Endothelial cell of umbilical vein (primary cell): Measurements from ENCODE around the gene LRRC7. TPM values are rescaled to one million over a fixed set of nuclear protein-coding genes. Genes with fewer than 3 reads are reported as not detected.

Experiments
- BruUV-seq: library from RNA; stranded (reverse); fragments of 400-500 nt; replicated peaks from 2 replicates; lab custom pipeline; 2021; lab: Mats Ljungman, UMichigan
- CTCF ChIA-PET: fragments of 300-600, 350-600 bp; sonication (Branson Sonifier 250); formaldehyde crosslinking; loops from one replicate; lab custom pipeline; 2021; ENCODE audit warnings: antibody characterized with exemption, inconsistent platforms; lab: Charles Lee
- POLR2A ChIA-PET: fragments of 300-600, 350-600 bp; sonication (Branson Sonifier 250); formaldehyde crosslinking; loops from one replicate; lab custom pipeline; 2021; ENCODE audit warnings: antibody characterized with exemption, inconsistent platforms; lab: Charles Lee
- DNase-seq: peaks from one replicate; pipeline ENCODE4 v3.0.0-alpha.2; 2011; ENCODE audit warnings: low read depth, low spot score
- FAIRE-seq: peaks from 2 replicates; lab custom pipeline; 2011; peaks lifted over from hg19 to GRCh38; lab: Jason Lieb, UNC
- H2AFZ ChIP-seq: 2 replicates; pipeline ENCODE4 v1.6.0; 2012; ENCODE audit warnings: low read depth, low read length, control low read depth, inconsistent platforms
- H3K27ac ChIP-seq: 2 replicates; pipeline ENCODE4 v1.5.1; 2011; ENCODE audit warnings: low read depth, mild to moderate bottlenecking, control low read depth, low read length, moderate library complexity; ENCODE audit not compliant: insufficient read depth
- H3K27me3 ChIP-seq, 2 experiments: 2 replicates each; pipeline versions ENCODE4 v1.6.0 to v1.6.1; 2011; ENCODE audit warnings: low read length in 2 of 2, mixed read lengths in 1 of 2; ENCODE audit not compliant: control insufficient read depth in 2 of 2, insufficient read depth in 2 of 2
- H3K36me3 ChIP-seq, 2 experiments: 2 replicates in 1 of 2; 3 replicates in 1 of 2; pipeline ENCODE4 v1.5.1; 2011; ENCODE audit warnings: low read length in 2 of 2, mild to moderate bottlenecking in 1 of 2, moderate library complexity in 1 of 2; ENCODE audit not compliant: control insufficient read depth in 2 of 2, insufficient read depth in 2 of 2; ENCODE audit errors: extremely low read depth in 1 of 2
- H3K4me1 ChIP-seq: 3 replicates; pipeline ENCODE4 v1.5.1; 2011; ENCODE audit warnings: mild to moderate bottlenecking, low read length; ENCODE audit not compliant: control insufficient read depth, insufficient read depth; ENCODE audit errors: extremely low read depth
- H3K4me2 ChIP-seq: 2 replicates; pipeline ENCODE4 v1.6.1; 2011; ENCODE audit warnings: low read length, control low read depth, mixed read lengths; ENCODE audit not compliant: insufficient read depth
- H3K4me3 ChIP-seq, 3 experiments: fragments of 200-600 bp in 1 of 3; sonication (generic), shearing (Covaris generic) in 1 of 3; replicated peaks in 1 of 3; 2 replicates each; pipeline ENCODE4 v1.5.1; 2011 to 2016; ENCODE audit warnings: control low read depth in 3 of 3, low read length in 3 of 3, mild to moderate bottlenecking in 2 of 3, inconsistent platforms in 1 of 3, low read depth in 1 of 3, moderate library complexity in 1 of 3; ENCODE audit not compliant: insufficient read depth in 1 of 3
- H3K79me2 ChIP-seq: 2 replicates; pipeline ENCODE4 v1.6.0; 2012; ENCODE audit warnings: low read length, inconsistent platforms; ENCODE audit not compliant: control insufficient read depth, insufficient read depth
- H3K9ac ChIP-seq: replicated peaks from 2 replicates; pipeline ENCODE3; 2011; ENCODE audit warnings: low read length, control low read depth; ENCODE audit not compliant: insufficient read depth; ENCODE audit errors: extremely low read depth
- H3K9me1 ChIP-seq: replicated peaks from 3 replicates; pipeline ENCODE4 v1.6.0; 2011; ENCODE audit warnings: mild to moderate bottlenecking, low read length; ENCODE audit not compliant: control insufficient read depth, insufficient read depth; ENCODE audit errors: extremely low read depth
- H3K9me3 ChIP-seq: replicated peaks from 2 replicates; pipeline ENCODE4 v1.5.1; 2012; ENCODE audit warnings: low read length, inconsistent platforms; ENCODE audit not compliant: control insufficient read depth, insufficient read depth
- H4K20me1 ChIP-seq: replicated peaks from 2 replicates; pipeline ENCODE3; 2011; ENCODE audit warnings: mild to moderate bottlenecking, low read length; ENCODE audit not compliant: control insufficient read depth, insufficient read depth; ENCODE audit errors: extremely low read depth
- EZH2 ChIP-seq: IDR thresholded peaks from 2 replicates; pipeline ENCODE4 v1.6.1; 2012; ENCODE audit warnings: borderline replicate concordance, low read depth, mild to moderate bottlenecking, moderate library complexity, low read length, inconsistent platforms; ENCODE audit not compliant: severe bottlenecking
- FOS ChIP-seq: IDR thresholded peaks from 2 replicates; pipeline ENCODE4 v1.6.1; 2011; ENCODE audit warnings: mild to moderate bottlenecking, low read length, moderate library complexity, borderline replicate concordance; ENCODE audit not compliant: insufficient read depth
- GATA2 ChIP-seq: IDR thresholded peaks from 2 replicates; pipeline ENCODE4 v1.7.0; 2011; ENCODE audit warnings: low read depth, mild to moderate bottlenecking, moderate library complexity, mixed read lengths, low read length; ENCODE audit not compliant: insufficient read length, insufficient read depth
- JUN ChIP-seq: IDR thresholded peaks from 2 replicates; pipeline ENCODE4 v1.6.1; 2011; ENCODE audit warnings: borderline replicate concordance, low read depth; ENCODE audit not compliant: insufficient read length, insufficient read depth
- MAX ChIP-seq: IDR thresholded peaks from 2 replicates; pipeline ENCODE4 v1.6.1; 2011; ENCODE audit not compliant: insufficient read depth, insufficient read length
- MYC ChIP-seq: IDR thresholded peaks from one replicate; pipeline ENCODE4 v1.6.1; 2011; ENCODE audit warnings: mild to moderate bottlenecking, low read depth, low read length
- POLR2A ChIP-seq: IDR thresholded peaks from 2 replicates; pipeline ENCODE4 v1.6.1; 2012; ENCODE audit warnings: low read depth, mild to moderate bottlenecking, control low read depth, low read length
- POLR2AphosphoS5 ChIP-seq: IDR thresholded peaks from 2 replicates; pipeline ENCODE4 v1.6.1; 2012; ENCODE audit warnings: low read depth, mild to moderate bottlenecking, control low read depth, low read length, moderate library complexity; ENCODE audit not compliant: insufficient read depth
- dilution Hi-C: fragments of 300-500 bp; cut with MboI; formaldehyde crosslinking; loops from one replicate; pipeline ENCODE4 v1.15.0; 2019; ENCODE audit warnings: low sequenced_read_pairs; ENCODE audit not compliant: extremely low pct_ligation_motif_present
- intact Hi-C: fragments of 100-400 bp; cut with micrococcal nuclease; formaldehyde crosslinking; loops from one replicate; pipeline ENCODE4 v1.10.0; 2022
- polyA plus RNA-seq, 4 experiments: library from polyadenylated mRNA; depleted of rRNA in 3 of 4; stranded (reverse) in 3 of 4; unstranded in 1 of 4; fragments of >200 nt; gene quantifications; 2 replicates each; pipeline versions ENCODE4 v1.2.1 to v1.2.3, GENCODE V29; 2011 to 2012; ENCODE audit warnings: missing spikeins in 1 of 4
- total RNA-seq: library from RNA; stranded (reverse); gene quantifications from 2 replicates; pipeline ENCODE4 v1.2.3, GENCODE V29; 2021
- TF ChIP-seq, protein P1 (sequence below), 2 donors: IDR thresholded peaks; 1 replicate in 1 of 2; 2 replicates in 1 of 2; pipeline ENCODE4 v1.5.1; 2011; ENCODE audit warnings: low read length in 2 of 2, mild to moderate bottlenecking in 2 of 2, moderate library complexity in 2 of 2, control low read depth in 1 of 2, inconsistent platforms in 1 of 2, low read depth in 1 of 2; ENCODE audit not compliant: insufficient read depth in 1 of 2; ENCODE audit errors: extremely low read depth in 1 of 2

Gene LRRC7
- total and polyA plus RNA-seq, 2 donors (not counting 3 experiments of a cell fraction or from before 2014, with no cell fraction given) = 0.11 to 0.58 TPM

- intact Hi-C loops = no loop called here
- no peak for FAIRE-seq
- dilution Hi-C loops = no loop called here
Observed at GRCh38 chr1:70086897-70087296, 519.2 kb downstream of the LRRC7 start.

GRCh38 chr1:70090141-70090540 is 522.4 kb downstream of the LRRC7 start:
- no peak overlapping the region for H3K4me2 ChIP-seq
- no peaks in the 10 kb centered on the region for H4K20me1 ChIP-seq
- FAIRE-seq (no peak), DNase-seq (no peak)
- intact Hi-C loops = no loop called here
- ChIA-PET CTCF (interaction anchor here (2.0 kb wide), 1 partner anchor 9 kb away, joined by 8 read pairs; no protein-coding TSS in a partner anchor), POLR2A (no interaction called here)
- H3K4me3 ChIP-seq = no peak overlapping the region
- H3K9me3 ChIP-seq = no peaks in the 10 kb centered on the region
- H3K36me3 ChIP-seq = no peaks in the 10 kb centered on the region
- H3K9ac ChIP-seq = no peak overlapping the region
- no peaks in the 10 kb centered on the region for H3K79me2 ChIP-seq
- H3K27me3 ChIP-seq = no peaks in the 10 kb centered on the region
- dilution Hi-C loops = no loop called here
- H2AFZ ChIP-seq = no peak overlapping the region
- H3K9me1 ChIP-seq = no peaks in the 10 kb centered on the region
- H3K4me1 ChIP-seq = no peaks in the 10 kb centered on the region
- no peak for TF ChIP-seq EZH2
- TF ChIP-seq GATA2 = no peak
- TF ChIP-seq MAX = no peak
- TF ChIP-seq JUN = no peak
- TF ChIP-seq, protein P1, sequence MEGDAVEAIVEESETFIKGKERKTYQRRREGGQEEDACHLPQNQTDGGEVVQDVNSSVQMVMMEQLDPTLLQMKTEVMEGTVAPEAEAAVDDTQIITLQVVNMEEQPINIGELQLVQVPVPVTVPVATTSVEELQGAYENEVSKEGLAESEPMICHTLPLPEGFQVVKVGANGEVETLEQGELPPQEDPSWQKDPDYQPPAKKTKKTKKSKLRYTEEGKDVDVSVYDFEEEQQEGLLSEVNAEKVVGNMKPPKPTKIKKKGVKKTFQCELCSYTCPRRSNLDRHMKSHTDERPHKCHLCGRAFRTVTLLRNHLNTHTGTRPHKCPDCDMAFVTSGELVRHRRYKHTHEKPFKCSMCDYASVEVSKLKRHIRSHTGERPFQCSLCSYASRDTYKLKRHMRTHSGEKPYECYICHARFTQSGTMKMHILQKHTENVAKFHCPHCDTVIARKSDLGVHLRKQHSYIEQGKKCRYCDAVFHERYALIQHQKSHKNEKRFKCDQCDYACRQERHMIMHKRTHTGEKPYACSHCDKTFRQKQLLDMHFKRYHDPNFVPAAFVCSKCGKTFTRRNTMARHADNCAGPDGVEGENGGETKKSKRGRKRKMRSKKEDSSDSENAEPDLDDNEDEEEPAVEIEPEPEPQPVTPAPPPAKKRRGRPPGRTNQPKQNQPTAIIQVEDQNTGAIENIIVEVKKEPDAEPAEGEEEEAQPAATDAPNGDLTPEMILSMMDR (IDR thresholded peaks at IDR 0.05; ENCODE audit: extremely low read depth in 1 of 2, insufficient read depth in 1 of 2, low read depth in 1 of 2, low read length in 2 of 2) = no peak
- TF ChIP-seq POLR2A = no peak
- TF ChIP-seq FOS = no peak
- no peak for TF ChIP-seq POLR2AphosphoS5
- no peak for TF ChIP-seq MYC
- H3K27ac ChIP-seq = no peak overlapping the region
- no TSS peak for BruUV-seq

More at GRCh38 chr1:70086897-70087296, 519.2 kb downstream of the LRRC7 start:
- CTCF ChIA-PET = no interaction called here
- no peaks in the 10 kb centered on the region for H3K79me2 ChIP-seq
- H3K4me1 ChIP-seq = no peaks in the 10 kb centered on the region
- no peaks in the 10 kb centered on the region for H3K9me1 ChIP-seq
- DNase-seq = no peak
- no peaks in the 10 kb centered on the region for H4K20me1 ChIP-seq
- H3K36me3 ChIP-seq = no peaks in the 10 kb centered on the region
- no peak overlapping the region for H2AFZ ChIP-seq
- no peak overlapping the region for H3K4me2 ChIP-seq
- no TSS peak for BruUV-seq
- H3K4me3 ChIP-seq = no peak overlapping the region
- POLR2A ChIA-PET = no interaction called here
- no peak for TF ChIP-seq GATA2
- H3K9ac ChIP-seq = no peak overlapping the region
- H3K27me3 ChIP-seq = no peaks in the 10 kb centered on the region
- H3K9me3 ChIP-seq = no peaks in the 10 kb centered on the region
- no peak overlapping the region for H3K27ac ChIP-seq
